GM18873 (cell line): ENCODE results near the gene ZNF48.

Experiments used
- ATAC-seq: cut with Tn5 transposase; IDR thresholded peaks from one replicate; pipeline ENCODE4 v1.9.1; 2021; ENCODE audit warnings: mild to moderate bottlenecking, moderate library complexity, moderate number of reproducible peaks; ENCODE audit not compliant: unreplicated experiment, low FRiP score

The ZNF48 gene

GRCh38 chr16:30395155-30395991 is at the start of gene ZNF48:
Gene ZNF48 (plus strand): TSS chr16:30395420. CDS start chr16:30395795, 375 bp downstream.
- peak; percentile 47 for ATAC-seq

DNA sequence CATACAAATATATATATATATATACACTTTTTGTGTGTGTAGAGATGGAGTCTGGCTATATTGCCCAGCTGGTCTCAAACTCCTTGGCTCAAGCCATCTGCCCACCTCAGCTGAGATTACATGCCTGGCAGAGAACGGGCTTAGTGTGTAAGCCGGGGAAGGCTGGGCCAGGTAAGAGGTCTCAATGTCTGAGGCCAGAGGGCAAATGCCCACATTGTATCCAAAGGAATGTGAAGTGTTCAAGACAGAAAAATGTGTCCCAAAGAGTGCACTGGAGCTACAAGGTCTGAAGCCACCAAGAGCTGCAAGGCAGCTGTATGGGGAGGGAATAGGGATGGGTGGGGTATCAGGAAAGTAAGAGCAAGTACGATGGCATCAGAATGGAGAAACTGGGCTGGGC is 48.9 kb upstream of the ZNF48 start:
- no peak for ATAC-seq

GRCh38 chr16:30348113-30348512 is 47.1 kb upstream of the ZNF48 start:
- no peak for ATAC-seq

DNA sequence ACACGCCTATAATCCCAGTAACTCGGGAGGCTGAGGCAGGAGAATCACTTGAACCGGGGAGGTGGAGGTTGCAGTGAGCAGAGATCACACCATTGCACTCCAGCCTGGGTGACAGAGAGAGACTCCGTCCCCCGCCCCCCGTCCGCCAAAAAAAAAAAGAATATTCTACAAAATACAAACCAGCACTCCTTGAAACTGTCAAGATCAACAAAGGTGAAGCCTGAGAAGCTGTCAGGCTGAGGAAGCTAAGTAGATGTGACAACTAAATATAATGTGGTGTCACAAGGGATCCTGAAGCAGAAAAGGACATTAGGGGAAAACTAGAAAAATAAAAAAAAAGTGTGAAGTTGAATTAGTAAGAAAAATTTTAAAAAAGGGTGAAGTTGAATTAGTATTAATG is 46.3 kb upstream of the ZNF48 start:
- ATAC-seq = no peak

- no peak for ATAC-seq
These were observed 45.5 kb upstream of the ZNF48 start for GRCh38 chr16:30349675-30350074.

- ATAC-seq = no peak
These were observed 44.9 kb upstream of the ZNF48 start for GRCh38 chr16:30350134-30350871.

- ATAC-seq = no peak
These were observed 44.2 kb upstream of the ZNF48 start for GRCh38 chr16:30351001-30351441.

GRCh38 chr16:30351586-30352419 is 43.4 kb upstream of the ZNF48 start:
- ATAC-seq = no peak

- no peak for ATAC-seq
These were observed 42.5 kb upstream of the ZNF48 start for GRCh38 chr16:30352488-30353401.

DNA sequence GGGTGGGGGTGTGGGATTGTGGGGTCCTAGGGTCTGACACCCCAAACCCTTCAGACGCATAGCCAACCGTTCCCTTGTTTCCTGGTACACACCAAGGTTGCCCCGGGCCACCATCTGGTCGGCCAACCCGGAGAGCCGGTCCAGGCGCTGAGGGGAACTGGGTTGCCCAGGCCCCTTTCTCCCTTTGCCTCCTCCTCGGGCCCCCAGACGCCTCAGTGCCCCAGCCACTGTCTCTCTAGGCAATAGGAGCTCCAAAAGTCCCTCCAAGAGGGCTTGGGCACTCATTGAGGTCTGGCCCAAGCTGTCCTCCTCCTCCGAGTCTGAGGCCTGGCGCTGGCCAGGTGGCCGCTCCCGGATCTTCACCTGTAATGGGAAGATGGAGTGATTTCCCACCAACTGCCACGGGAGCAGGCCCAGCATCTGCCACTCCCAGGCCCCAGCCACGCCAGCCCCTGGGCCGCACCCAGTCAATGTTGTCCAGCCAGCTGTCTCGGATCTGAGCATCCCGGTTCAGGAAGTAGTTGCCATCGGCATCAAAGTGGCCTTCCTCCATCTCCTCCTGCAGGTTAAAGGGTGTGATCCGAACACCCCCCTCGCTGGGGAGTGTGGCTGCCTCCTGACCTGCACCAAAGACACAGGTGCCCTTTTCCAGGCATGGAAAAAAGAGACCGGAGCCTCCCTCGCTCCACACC is 41.6 kb upstream of the ZNF48 start:
- ATAC-seq = no peak

GRCh38 chr16:30354423-30355143 is 40.6 kb upstream of the ZNF48 start:
- peak; percentile 0 for ATAC-seq

DNA sequence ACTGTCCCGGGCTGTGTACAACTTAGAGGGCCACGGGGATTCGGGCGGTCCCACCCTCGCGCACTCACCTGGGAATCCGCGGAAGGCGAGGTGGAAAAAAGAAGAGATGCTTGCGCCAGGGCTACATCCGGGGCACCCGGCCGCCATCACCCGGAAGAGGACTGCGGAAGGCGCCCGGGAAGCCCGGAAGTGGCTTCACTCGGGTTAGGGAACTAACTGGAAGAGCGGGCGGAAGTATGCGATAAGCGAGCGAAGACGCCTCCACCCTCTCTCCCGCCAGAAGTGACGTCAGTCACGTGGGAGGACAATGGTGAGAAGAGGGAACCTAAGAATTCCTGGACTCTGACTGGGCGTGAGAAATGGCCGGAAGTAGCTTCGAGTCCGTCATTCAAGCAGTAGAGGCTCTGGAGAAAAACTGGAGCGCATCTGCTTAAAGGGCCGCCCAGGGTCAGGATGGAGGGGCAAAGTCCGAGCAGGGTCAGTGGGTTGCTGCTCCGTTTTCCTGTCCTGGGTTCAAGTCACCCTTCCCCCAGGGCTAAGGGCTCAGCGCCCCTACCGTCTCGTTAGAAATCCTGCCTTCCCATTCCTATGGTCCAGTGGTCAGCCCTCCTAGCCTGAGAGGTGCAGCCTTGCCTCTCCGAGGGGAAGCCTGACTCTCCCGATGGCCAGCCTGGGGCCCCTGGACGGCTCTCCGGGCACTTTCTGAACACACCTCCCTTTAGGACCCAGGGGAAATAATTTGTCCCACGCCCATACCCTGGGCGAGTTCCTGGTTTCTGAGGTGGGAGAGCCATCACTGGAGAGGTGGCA is 39.9 kb upstream of the ZNF48 start, which contains the start of gene CD2BP2:
Gene CD2BP2, minus strand, starts transcription at position 165 of the 810 bp plus-strand sequence. CDS start 627 bp downstream, outside the sequence.
- peak; percentile 38 for ATAC-seq

DNA sequence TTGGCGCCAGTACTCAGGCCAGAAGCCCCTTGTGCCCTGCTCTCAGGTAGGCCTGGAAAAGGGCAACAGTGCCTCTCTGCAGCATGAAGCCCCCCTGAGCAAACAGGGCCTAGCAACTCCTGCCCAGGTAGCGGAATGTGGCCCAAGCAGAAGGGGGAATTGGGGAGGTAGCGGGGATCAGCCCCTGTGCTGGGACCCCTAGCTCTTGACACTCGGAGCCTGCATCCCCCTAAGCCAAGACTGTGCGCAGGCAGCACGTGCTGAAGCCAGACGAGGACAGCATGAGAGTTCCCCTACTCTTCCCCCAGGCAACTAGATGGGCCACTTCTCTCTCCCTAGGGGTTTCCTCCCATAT is 39.3 kb upstream of the ZNF48 start:
- ATAC-seq = no peak

DNA sequence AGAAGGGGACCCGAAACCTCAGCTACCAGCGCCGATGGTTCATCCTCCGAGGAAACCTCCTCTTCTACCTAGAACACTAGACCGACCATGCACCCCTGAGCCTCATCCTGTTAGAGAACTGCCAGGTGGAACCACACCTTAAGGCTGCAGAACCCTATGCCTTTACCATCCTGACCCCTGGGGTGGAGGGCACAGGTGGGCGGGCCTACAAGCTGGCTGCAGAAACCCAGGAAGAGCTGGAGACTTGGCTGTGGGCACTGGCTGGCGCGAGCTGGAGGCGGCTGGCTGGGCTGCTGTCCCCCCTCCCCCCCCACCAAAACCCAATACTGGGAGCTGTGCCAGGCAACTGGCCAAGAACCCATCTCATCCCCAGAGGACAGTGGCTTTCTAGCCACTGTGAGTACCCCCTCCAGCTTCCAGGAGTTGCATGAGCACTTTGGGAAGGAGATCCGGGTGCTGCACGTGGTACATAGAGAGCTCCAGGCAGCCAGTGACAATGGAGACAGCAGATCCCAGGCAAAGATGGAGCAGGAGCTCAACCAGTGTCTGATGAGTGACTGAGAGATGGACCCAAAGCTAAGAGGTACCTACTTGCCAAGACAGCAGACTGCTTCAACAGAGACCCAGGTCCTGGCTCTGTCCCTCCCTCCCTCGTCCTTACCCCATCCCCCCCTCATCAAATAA is 38.7 kb upstream of the ZNF48 start:
- no peak for ATAC-seq

DNA sequence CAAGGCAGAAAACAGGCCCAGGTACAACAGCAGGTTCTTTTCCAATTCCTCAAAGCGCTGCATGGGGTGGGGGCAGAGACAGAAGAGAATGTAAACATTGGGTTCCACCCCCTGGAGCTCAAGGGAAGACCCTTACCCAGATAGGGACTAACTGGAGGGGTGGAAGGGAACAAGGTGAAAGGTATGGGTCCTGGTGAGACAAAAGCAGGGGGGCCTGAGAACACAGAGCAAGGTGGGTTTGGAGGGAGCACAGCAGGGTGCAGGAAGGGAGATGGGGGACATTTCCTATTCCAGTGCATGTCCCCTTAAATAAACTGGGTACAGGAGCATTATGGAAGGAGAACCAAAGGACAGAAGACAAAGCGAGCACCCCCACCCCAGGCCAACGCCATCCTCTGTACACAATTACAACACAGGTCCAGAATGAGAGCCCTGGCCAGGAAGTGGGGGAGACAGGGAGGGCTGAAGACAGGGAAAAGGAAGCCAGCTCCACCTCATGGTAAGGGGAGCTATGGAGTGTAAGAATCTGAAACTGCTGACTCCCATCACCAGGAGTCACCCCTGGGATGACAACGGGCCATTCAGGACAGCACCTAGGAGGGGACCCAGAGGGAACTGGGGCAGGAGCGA is 38.0 kb upstream of the ZNF48 start:
- no peak for ATAC-seq

DNA sequence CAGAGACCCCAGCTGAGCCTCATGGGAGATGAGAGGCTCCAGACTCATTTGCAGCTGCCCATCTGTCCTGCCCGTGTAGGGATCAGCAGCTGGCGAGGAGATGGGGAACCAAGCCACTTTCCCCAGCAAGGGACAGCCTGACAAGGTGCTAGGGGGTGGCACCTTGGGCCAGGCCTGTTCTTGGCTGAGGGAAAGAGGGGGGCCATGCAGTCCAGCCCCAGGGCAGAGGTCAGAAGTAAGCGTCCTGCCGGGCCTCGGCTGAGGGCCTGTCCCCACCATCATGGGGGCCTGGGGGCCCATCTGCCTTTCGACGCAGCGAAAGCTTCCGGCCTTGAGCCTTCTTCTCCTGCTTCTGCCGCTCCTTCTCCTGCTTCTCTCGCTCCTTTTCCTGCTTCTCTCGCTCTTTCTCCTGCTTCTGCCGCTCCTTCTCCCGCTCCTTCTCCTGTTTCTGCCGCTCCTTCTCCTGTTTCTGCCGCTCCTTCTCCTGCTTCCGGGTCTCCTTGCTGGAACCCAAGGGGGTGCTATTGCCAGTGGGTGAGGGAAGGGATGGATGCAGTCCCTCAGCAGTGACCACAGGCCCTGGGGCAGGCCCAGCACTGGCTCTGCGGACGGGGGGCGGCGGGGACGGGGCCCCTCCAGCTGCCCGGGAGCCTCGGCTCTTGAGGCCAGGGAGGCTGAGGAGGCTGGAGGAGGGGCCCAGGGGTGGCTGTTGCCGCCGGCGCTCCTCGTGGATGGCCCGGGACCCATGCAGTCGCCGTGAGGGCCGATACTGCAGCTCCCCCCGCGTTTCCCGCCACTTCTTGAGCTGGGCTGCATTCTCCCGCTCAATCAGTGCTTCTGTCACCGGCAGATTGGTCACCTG is 37.3 kb upstream of the ZNF48 start:
- no peak for ATAC-seq
